GM21576 (cell line): ENCODE results near the gene MPZL1.
"Not testable (repeated sequence)": the region's sequence is repeated elsewhere in the genome, so short reads cannot be mapped to it uniquely, and the experiment has no call there.

Source experiments
- ATAC-seq: cut with Tn5 transposase; IDR thresholded peaks from one replicate; pipeline ENCODE4 v1.9.1; 2021; ENCODE audit warnings: mild to moderate bottlenecking, moderate library complexity; ENCODE audit not compliant: unreplicated experiment

Gene MPZL1

DNA sequence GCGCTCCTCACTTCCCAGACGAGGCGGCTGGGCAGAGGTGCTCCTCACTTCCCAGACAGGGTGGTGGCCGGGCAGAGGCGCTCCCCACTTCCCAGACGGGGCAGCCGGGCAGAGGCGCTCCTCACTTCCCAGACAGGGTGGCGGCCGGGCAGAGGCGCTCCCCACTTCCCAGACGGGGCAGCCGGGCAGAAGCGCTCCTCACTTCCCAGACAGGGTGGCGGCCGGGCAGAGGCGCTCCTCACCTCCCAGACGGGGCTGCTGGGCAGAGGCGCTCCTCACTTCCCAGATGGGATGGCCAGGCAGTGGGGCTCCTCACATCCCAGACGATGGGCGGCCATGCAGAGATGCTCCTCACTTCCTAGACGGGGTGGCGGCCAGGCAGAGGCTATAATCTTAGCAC, 84.5 kb downstream of the MPZL1 start:
- not testable (repeated sequence) for ATAC-seq

DNA sequence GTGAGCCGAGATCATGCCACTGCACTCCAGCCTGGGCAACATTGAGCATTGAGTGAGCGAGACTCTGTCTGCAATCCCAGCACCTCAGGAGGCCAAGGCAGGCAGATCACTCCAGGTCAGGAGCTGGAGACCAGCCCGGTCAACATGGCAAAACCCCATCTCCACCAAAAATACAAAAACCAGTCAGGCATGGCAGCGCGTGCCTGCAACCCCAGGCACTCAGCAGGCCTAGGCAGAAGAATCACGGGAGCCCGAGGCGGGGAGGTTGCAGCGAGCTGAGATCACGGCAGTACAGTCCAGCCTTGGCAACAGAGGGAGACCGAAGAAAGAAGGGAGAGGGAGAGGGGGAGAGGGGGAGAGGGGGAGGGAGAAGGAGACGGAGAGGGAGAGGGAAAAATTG, 84.9 kb downstream of the MPZL1 start:
- ATAC-seq = not testable (repeated sequence)

DNA sequence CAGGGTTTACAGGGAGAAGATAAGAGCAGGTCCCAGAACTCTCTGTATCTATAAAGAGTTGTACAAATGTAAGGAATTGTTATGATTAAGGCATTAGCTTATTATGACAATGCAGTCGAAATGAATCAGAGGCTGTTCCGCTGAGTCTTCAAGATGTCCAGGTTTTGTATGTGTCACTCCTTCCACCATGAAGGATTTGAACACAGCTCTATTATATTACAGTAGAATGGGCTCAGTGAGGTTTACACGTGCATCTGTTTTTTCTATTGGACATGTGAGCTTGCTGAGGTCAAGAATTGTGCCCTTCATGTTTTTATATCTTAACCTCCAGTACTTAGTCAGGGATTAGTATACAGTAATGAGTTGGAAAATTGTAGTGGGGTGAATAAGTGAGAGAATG, 86.3 kb downstream of the MPZL1 start:
- ATAC-seq = no peak

DNA sequence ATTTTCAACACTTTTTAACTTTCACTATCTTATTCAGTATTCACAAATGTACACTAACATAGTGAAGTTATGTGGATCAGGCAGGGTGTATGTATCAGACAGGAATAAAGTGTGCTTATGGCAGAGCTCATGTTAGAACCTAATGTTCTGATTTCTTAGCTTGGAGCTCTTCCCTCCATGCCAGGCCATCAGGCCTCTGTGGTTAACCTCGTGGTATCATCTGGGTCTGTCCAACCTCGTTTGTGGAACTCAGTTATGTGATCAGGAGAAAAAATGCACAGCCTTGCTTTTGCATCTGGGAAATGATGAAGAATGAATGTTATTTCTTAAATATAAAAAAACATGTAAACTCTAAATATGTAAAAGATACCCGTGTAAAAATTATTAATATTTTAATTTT, 86.9 kb downstream of the MPZL1 start:
- no peak for ATAC-seq

DNA sequence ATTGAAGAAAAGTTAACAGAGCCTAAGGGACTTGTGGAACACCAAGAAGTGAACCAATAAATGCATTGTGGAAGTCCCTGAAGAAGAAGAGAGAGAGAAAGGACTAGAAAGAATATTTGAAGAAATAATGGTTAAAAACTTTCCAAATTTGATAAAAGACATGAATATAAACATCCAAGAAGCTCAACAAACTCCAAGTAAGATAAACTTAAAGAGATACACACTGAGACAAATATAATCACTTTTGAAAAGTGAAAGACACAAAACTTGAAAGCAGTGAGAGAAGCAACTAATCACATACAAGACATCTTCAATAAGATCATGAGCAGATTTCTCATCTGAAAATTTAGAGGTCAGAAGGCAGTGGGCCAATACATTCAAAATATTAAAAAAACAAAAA, 91.2 kb downstream of the MPZL1 start:
- ATAC-seq = no peak

DNA sequence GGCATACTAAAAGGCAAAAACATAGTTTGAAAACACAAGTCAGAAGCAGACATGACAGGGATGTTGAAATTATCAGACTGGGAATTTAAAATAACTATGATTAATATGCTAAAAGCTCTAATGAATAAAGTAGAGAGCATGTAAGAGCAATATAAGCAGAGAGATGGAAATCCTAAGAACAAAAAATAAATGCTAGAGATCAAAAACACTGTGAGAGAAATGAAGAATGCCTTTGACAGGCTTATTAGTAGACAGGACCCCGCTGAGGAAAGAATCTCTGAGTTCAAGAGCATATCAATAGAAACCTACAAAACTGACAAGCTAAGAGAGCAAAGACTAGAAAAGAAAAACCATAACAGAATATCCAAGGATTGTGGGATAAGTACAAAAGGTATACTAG, 93.9 kb downstream of the MPZL1 start:
- no peak for ATAC-seq

DNA sequence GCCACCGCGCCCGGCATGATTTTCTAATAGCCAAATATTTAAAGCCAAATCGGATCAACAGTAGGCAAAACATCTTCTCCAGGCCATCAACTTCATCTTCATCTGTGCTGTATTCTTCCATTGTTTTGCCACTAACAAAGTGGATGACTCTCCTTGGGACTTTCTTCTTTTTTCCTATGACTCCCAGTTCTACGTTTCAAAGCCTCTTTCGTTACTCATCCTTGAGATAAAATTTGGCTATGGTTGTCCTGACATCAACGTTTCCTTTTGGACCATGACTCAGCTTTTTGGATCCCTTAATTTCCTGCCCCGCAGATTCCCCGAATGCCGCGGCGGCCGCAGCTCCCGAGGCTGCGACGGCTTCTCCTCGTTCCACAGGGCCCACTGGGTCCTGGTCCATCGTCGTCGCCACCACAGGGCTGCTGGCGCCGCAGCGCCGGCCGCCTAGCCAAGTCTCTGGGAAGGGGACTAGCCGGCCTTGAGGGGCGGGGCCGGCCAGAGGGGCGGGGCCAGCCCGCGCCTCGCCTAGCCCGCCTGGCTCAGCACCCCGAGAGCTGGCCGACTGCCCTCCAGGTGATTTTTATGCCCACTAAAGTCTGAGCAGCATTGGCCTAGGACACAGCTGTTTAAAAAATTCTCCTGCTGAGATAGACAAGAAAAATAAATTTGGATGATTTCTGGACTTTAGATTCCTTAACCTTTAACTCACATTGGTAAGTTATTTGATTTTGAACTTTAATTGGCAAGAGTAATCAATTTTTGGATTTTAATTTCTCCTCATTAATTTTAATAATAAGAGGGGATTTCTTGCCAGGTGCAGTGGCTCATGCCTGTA, 98.3 kb downstream of the MPZL1 start:
- ATAC-seq = no peak

DNA sequence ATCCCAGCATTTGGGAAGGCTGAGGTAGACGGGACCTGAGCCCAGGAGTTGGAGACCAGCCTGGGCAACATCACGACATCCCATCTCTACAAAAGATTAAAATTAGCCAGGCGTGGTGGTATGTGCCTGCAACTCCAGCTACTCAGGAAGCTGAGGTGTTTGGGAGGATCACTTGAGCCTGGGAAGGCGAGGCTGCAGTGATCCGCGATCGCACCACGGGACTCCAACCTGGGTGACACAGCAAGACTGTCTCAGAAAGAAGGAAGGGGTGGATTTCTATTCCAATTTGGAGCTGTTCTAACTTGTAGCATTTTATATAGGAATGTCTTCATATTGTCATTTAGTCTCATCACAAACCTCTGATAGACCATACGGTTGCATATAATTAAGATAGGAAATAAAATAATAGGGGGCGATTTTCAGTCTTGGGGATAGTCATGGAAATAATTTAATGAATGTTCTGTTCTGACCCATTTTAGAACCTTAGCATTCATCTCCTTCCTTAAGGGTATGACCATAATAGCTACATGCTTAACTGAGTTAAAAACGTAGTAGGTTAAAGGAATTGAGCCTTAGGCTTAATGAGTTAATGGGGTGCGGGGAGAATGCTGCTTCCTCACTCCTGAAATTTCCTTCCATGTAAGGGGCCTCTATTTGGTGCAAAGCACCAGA, 99.0 kb downstream of the MPZL1 start:
- ATAC-seq = no peak

DNA sequence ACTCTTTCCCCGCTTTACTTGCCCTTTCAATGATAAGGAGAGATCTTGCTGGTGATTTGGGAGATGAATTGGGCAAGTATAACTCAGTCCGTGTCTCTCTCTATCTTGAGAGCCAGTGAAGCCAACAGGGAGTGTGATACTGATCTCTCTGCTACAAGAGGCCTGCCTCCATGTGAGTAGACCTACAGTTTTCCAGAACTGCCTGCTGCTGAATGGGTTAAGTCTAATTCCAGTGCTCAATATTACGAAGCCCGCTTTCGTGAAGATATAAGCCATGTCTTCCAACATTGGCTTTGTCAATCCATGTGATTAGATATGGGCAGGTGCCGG, 99.5 kb downstream of the MPZL1 start:
- ATAC-seq = no peak

DNA sequence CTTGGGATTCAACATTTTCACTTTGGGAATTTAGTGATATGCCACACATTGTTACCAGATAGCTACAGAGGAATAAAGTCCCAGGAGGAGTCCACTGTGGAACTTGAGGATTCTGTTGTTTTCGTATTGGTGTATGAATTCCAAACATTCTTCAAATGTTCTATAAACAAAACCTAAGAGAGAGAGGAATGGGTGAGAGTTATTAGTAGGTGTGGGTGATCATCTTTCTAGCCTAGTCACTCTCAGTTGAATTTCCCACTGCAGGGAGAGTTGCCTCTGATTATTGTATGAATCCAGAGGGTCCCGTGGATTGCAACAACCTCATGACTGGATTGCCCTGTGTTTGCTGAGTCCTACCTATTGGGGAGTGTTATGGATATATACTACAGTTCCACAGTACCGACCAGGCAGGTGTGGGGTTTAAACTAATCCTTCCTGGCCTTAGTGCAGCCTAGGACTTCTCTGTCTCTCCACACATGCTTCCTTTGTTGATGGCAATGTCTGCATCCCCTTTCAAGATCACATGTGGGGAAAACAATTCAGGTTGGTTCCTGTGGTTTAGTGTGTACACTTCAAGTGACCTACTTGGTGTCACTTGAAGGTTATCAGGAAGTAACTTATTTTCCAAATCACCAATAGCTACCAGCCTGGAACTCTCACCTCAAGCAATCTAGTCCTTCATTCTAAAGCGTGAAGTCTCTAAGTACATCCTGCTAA, 100.3 kb downstream of the MPZL1 start:
- ATAC-seq = no peak

DNA sequence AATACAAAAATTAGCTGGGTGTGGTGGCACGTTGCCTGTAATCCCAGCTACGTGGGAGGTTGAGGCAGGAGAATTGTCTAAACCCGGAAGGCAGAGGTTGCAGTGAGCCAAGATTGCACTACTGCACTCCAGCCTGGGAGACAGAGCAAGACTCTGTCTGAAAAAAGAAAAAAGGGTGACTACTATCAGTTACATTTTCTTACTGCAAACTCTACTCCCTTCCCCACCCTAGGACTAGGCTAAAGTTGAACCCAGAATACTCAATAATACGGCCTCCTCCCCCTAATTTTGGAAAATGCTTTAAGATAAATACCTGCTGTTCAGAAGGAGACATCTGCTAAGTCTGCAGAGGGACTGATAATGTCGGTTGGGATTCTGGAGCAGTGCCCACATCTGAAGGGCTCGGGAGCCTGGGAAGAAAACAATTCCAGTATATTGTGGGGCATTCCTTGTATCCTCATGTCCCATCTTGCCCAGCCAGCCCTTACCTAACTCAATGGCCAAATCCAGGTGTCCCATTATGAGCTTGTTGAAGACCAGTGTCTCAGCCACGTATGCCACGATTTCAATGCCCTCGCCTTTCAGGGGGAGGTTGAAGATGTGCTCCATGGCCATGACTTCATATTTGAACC, 102.5 kb downstream of the MPZL1 start:
- no peak for ATAC-seq

DNA sequence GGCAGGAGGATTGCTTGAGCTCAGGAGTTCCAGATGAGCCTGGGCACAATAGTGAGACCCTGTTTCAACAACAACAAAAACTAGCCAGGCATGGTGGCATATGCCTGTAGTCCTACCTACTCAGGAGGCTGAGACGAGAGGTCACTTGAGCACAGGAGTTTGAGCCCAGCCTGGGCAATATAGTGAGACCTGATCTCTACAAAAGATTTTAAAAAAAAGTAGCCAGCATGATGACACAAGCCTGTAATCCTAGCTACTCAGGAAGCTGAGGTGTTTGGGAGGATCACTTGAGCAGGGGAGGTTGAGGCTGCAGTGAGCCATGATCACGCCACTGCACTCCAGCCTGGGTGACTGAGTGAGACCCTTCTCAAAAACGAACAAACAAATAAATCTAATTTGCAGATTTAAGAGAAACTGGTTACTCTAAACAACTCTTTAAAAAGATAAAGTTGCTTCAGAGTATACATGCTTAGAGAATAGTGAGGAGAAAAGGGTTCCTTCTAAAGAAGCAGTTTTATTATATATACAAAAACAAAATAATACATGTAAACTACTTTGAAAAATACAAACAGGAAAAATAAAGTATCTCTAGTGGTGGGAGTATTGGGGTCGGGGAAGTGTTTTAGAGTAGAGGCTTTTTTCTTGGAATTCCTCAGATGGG, 103.8 kb downstream of the MPZL1 start:
- no peak for ATAC-seq

DNA sequence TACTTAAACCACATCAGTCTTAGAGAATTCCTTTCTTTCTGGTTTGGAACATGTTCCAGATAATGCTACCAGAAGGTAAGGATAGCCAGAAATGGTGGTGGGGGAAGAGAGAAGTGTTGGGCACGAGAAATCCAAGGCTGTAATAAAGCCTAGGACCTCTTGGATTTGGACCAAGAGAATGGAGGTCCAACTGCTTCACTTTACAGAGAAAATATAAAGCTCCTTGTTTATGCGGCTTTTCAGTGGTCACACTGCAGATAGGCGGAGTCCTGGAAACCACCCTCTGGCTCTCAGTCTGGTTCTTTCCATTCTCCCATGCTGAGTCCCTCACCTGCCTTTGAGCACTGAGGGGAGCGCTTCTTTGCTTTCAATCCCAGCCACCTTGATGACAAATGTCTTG, 104.3 kb downstream of the MPZL1 start:
- no peak for ATAC-seq

DNA sequence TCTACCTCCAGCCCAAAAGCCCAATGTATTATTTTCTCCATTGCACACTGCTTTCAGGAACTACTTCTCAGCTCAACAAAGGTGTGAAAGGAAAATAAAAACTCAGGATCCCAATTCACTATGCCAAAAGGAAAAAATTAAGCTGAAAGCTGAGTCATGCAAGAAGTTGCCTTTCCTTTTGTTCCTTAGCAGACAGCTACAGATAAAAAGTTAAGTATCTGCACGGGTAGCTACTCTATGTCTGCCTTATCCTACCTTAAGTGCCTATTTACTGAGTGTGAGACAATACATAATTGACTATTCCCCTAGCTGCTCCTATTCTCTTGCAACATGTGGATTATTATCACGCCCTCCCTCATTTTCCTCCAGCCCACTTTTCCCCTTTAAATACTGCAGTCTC, 108.1 kb downstream of the MPZL1 start:
- ATAC-seq = no peak

DNA sequence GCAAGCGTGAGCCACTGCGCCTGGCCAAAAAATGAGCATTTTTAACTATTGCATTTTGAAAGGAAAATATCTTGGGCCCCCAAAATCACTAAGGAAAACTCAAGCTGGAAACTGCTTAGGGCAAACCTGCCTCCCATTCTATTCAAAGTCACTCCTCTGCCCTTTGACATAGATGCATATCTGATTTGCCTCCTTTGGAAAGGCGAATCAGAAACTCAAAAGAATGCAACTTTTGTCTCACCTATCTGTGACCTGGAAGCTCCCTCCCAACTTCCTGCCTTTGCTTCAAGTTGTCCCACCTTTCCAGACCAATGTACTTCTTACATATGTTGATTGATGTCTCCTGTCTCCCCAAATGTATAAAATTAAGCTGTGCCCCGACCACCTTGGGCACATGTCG, 108.9 kb downstream of the MPZL1 start:
- ATAC-seq = not testable (repeated sequence)

DNA sequence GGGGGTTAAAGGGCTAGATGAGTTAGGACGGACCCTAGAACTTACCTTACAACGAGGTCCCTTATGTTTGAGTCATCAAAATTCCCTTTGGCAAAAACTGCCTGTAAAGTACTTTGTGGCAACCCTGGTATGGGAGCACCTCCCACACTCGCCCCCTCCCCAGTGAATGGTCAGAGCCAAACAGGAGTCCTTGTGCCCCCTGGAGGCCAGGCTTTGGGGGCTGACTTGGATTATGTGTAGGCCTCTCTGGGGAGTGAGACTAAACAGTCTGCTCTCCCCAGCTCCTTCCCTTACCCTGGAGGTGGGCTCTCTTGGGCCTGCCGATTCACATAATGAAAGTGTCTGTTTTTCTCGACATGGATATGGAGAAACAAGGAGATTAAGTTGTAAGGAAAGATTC, 110.9 kb downstream of the MPZL1 start:
- ATAC-seq = no peak

DNA sequence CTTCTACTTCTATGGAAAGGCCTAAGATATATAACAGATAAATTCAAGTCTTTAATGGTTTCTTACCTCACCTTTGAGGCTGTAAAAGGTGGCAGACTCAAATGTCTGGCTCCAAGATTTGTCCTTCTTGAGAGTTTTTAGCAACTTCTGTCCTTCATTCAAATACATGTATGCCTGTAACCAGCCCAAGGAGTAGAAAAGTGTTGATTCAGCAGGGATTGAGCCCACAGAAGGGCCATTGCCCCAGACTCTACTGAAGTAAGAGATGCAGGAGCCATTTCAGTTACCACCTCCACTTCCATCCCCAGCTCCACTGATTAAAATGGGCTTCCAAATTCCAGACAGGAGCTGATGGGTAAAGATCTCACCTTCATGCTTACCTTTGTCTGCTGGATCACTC, 112.1 kb downstream of the MPZL1 start:
- ATAC-seq = no peak

DNA sequence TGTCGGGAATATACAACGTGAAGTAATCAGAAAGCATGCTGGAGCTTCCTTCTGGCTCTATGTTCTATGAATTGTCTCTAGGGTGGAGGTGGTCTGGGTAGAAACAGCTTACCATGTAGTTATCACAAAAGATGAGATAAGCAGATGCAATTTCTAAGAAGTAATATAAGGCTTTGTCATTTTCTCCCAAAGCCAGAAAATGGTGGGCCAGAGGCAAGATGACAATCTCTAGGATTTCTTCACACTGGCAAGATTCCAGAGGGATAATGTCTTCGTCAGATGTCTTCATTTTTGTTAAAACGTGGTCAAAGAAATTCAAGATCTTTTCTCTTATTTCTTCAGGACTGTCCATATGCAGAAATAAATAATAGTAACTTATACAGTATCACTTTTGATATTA, 114.4 kb downstream of the MPZL1 start:
- ATAC-seq = no peak

DNA sequence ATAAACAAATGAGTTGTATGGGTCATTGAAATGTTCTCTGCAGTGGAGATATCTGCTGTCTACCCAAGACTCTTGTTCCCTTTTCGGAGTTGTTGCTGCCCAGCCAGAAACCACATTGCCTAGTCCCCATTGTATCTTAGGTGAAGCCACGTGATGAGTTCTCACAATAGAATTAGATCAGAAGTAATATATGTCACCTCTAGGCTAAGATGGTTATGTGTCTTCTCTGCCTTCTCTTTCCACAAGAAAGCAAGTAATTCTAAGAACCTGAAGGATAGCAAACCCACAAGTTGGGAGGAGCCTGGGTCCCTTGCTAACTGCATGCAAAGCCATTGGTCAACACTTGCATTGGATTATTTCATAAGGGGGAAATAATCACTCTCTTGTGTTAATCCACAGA, 115.5 kb downstream of the MPZL1 start:
- ATAC-seq = no peak

DNA sequence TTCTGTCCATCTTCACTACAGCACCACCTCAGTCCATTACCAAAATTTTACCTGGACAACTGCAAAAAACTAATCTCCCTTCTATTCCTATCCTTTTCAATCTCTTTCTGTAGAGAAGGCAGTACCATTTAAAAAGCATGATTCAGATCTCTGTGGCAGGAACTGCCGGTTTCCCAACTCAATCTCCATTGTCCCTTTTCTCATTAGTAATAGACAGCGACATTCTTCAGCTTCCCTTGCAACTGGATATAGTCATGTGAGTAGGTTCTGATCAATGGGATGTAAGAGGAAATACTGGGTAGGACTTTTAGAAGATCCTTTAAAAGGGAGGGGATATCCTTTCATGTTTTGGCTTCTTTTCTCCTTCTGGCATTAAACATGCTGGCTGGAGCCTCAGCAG, 117.2 kb downstream of the MPZL1 start:
- no peak for ATAC-seq
